Naive thymus-derived CD8-positive, alpha-beta T cell (primary cell): Measurements from ENCODE around the gene POLE2. TPM values are rescaled to one million over a fixed set of nuclear protein-coding genes. Genes with fewer than 3 reads are reported as not detected.
A peak's percentile ranks its signal among the peaks of the same experiment; 100 is the strongest.
"Not testable (repeated sequence)": the region's sequence is repeated elsewhere in the genome, so short reads cannot be mapped to it uniquely, and the experiment has no call there.

Experiments used
- ATAC-seq, 2 donors: fragments of 150-1000 bp; cut with Tn5 transposase in 1 of 2; sonication (Bioruptor Pico), chemical (Tn5 transposase) in 1 of 2; 1 replicate in 1 of 2; 2 replicates in 1 of 2; pipeline ENCODE4 v1.10.0; 2021; ENCODE audit warnings: mild to moderate bottlenecking in 2 of 2, moderate library complexity in 2 of 2
- POLR2A ChIA-PET: fragments of 350-600 bp; sonication (Branson Sonifier 250); formaldehyde crosslinking; loops from one replicate; lab custom pipeline; 2021; ENCODE audit warnings: antibody characterized with exemption; lab: Charles Lee
- DNase-seq, 10 donors: peaks; one replicate each; pipeline versions ENCODE4 v3.0.0 to v3.0.0-alpha.2; 2020 to 2022
- H3K27ac Mint-ChIP-seq, 10 donors: one replicate each; pipeline ENCODE4 v1.8.0; 2020 to 2022; ENCODE audit warnings: mild to moderate bottlenecking in 10 of 10, mixed read lengths in 10 of 10, moderate library complexity in 4 of 10, inconsistent platforms in 1 of 10
- H3K27me3 Mint-ChIP-seq, 5 donors: one replicate each; pipeline ENCODE4 v1.8.0; 2021 to 2022; ENCODE audit warnings: mixed read lengths in 5 of 5
- H3K36me3 Mint-ChIP-seq, 3 donors: one replicate each; pipeline ENCODE4 v1.8.0; 2020 to 2022; ENCODE audit warnings: mixed read lengths in 3 of 3, mild to moderate bottlenecking in 2 of 3, inconsistent platforms in 1 of 3
- H3K4me1 Mint-ChIP-seq, 4 donors: one replicate each; pipeline ENCODE4 v1.8.0; 2021 to 2022; ENCODE audit warnings: mixed read lengths in 4 of 4
- H3K4me3 Mint-ChIP-seq, 10 donors: one replicate each; pipeline ENCODE4 v1.8.0; 2020 to 2022; ENCODE audit warnings: mild to moderate bottlenecking in 10 of 10, mixed read lengths in 10 of 10, moderate library complexity in 6 of 10, inconsistent platforms in 1 of 10
- H3K9me3 Mint-ChIP-seq, 9 donors: one replicate each; pipeline ENCODE4 v1.8.0; 2020 to 2022; ENCODE audit warnings: mixed read lengths in 9 of 9, mild to moderate bottlenecking in 3 of 9, inconsistent platforms in 1 of 9, moderate library complexity in 1 of 9
- polyA plus RNA-seq, 3 donors: library from polyadenylated mRNA; unstranded; fragments of 300-500 nt; fragmentation: Illumina TruSeq; gene quantifications; one replicate each; pipeline ENCODE4 v1.2.3, GENCODE V29; 2021
- total RNA-seq, 8 experiments: library from RNA in 2 of 8; stranded (reverse) in 2 of 8; gene quantifications; one replicate each; pipeline ENCODE4 v1.2.3 and lab custom pipeline; 2021 to 2026

POLE2 gene
- total and polyA plus RNA-seq, 5 experiments from 2014 or later: 1.3 to 3.2 (median 1.9) TPM

GRCh38 chr14:49657500-49657899 is 30.5 kb downstream of the POLE2 start:
- H3K27me3 Mint-ChIP-seq, H3K4me1 Mint-ChIP-seq, H3K4me3 Mint-ChIP-seq, H3K9me3 Mint-ChIP-seq, POLR2A ChIA-PET, ATAC-seq, H3K36me3 Mint-ChIP-seq, DNase-seq: not testable (repeated sequence)
- peak overlapping the region in 1 of 10 donors; percentile 37 for H3K27ac Mint-ChIP-seq

DNA sequence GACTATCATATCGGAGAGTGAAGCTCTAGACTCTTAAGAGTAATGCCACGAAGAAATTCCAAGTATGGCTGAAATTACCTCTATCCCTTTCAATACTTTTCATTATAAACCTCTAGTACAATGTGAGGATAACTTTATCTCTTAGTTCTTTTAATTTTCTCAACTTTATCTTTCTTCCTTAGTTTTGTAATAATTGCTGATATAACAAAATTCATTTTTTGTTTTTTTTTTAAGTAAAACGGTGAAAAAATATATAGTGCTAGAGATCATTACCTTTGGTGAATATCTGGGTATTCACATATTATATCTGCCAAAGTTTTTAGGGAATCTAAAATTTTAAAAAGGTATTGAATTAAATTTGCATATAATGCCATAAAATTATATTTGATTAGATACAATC is 33.5 kb downstream of the POLE2 start:
- H3K27ac Mint-ChIP-seq: no peak overlapping the region
- DNase-seq (no peak), ATAC-seq (no peak)
- H3K36me3 Mint-ChIP-seq: no peaks in the 10 kb centered on the region
- no peaks in the 10 kb centered on the region for H3K9me3 Mint-ChIP-seq
- H3K4me3 Mint-ChIP-seq: no peak overlapping the region
- POLR2A ChIA-PET: no interaction called here
- H3K27me3 Mint-ChIP-seq: no peaks in the 10 kb centered on the region
- H3K4me1 Mint-ChIP-seq: peaks cover 0 to 4% (median 1%) of the 10 kb centered on the region in 4 donors

GRCh38 chr14:49653508-49653907 is 34.5 kb downstream of the POLE2 start:
- Mint-ChIP-seq H3K4me3 (no peak overlapping the region), H3K36me3 (no peaks in the 10 kb centered on the region), H3K27me3 (no peaks in the 10 kb centered on the region), H3K9me3 (no peaks in the 10 kb centered on the region), H3K4me1 (peaks cover 0 to 4% (median 1%) of the 10 kb centered on the region in 4 donors), H3K27ac (peak overlapping the region in 1 of 10 donors; percentile 41)
- POLR2A ChIA-PET: no interaction called here
- ATAC-seq: no peak
- no peak for DNase-seq

DNA sequence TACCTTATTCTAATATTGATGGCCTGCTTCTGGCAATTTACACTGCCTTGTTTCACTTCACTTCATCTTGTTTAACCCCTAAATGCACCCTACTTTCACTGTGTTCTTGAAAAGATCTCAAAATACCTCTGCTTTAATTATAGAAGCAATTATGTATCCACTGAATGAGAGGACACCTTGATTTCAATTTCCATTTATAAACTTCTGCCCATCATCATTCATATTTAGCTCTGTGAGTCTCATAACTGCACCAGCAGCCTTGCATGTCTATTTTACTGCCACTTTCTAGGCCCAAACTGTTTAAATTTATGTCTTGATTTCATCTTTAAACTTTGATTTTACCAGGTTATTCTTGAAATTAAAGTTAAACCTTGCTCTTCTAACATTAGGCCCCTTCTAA is 45.9 kb downstream of the POLE2 start:
- no peaks in the 10 kb centered on the region for H3K9me3 Mint-ChIP-seq
- POLR2A ChIA-PET: interaction anchor here (1.0 kb wide), 1 partner anchor 8 kb away, joined by 3 read pairs; the partner anchor contains the start of gene DNAAF2
- peak overlapping the region in 9 of 10 donors; percentile 1 to 90 (median 47) for H3K27ac Mint-ChIP-seq
- peaks cover 0 to 23% (median 0%) of the 10 kb centered on the region in 3 donors for H3K36me3 Mint-ChIP-seq
- no peak for ATAC-seq
- DNase-seq: no peak
- no peaks in the 10 kb centered on the region for H3K27me3 Mint-ChIP-seq
- peaks cover 26 to 53% (median 51%) of the 10 kb centered on the region in 4 donors for H3K4me1 Mint-ChIP-seq
- no peak overlapping the region for H3K4me3 Mint-ChIP-seq

DNA sequence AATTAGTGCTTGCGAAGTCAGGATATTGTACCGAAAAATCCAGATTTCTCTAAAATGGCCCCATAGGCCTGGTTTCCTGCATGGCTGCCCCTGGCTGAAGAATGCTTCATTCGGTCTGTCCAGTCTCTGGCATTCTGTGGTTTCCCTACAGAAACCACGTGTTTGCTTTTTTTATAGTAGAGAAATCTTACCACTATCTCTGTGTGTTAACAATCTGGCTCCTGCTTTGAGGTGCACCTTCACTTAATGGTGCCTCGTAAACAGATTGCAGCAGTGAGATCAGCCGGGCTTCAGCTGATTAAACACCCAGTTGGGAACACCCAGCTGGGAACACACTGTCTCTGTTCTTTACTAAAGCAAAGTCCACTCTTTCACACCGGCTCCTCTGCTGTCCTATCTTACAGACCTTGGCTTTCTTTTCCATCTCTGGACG is 46.3 kb downstream of the POLE2 start:
- no peak for DNase-seq
- peaks cover 26 to 53% (median 52%) of the 10 kb centered on the region in 4 donors for H3K4me1 Mint-ChIP-seq
- no peaks in the 10 kb centered on the region for H3K27me3 Mint-ChIP-seq
- no peaks in the 10 kb centered on the region for H3K9me3 Mint-ChIP-seq
- POLR2A ChIA-PET: no interaction called here
- peaks cover 0 to 28% (median under 1%) of the 10 kb centered on the region in 3 donors for H3K36me3 Mint-ChIP-seq
- no peak for ATAC-seq
- H3K4me3 Mint-ChIP-seq: no peak overlapping the region
- peak overlapping the region in 9 of 10 donors; percentile 1 to 90 (median 57) for H3K27ac Mint-ChIP-seq

DNA sequence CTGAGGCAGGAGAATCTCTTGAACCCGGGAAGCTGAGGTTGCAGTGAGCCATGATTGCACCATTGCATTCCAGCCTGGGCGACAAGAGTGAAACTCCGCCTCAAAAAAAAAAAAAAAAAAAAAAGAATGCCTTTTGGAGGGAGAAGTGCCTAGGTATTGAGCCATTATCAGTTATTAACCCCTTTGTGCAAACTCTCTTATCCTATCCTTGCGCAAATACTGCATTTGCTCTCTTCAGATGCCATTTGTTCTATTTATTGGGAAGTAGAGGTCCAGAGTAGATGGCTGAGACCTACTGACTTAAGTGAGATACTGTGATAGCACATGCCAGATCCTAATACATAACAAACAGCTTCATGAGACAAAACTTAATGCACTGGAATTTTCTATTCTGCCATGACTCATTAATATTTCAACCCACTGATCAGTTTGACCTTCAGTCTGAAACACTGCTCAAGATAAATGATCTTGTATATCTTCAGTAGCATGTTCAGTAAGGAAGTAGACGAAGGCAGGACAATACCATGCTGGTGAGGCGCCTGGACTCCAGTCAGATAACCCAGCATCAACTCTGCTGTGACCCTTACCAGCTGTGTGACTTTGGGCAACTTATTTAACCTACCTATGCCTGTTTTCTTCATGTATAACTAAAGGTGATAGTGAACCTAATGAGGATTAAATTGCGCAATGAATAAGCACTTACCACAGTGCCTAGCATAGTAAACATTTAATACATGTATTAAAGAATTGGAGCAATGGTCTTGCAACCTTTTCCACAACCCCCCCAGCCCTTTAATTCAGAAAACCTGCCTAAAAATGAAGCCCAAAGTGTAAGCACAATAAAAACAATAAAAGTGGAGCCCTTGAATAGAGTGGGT is 47.2 kb downstream of the POLE2 start:
- DNase-seq: no peak
- H3K4me3 Mint-ChIP-seq: no peak overlapping the region
- peak overlapping the region in 8 of 10 donors; percentile 8 to 90 (median 46) for H3K27ac Mint-ChIP-seq
- H3K27me3 Mint-ChIP-seq: no peaks in the 10 kb centered on the region
- no peaks in the 10 kb centered on the region for H3K9me3 Mint-ChIP-seq
- peaks cover 0 to 29% (median 2%) of the 10 kb centered on the region in 3 donors for H3K36me3 Mint-ChIP-seq
- no peak for ATAC-seq
- H3K4me1 Mint-ChIP-seq: peaks cover 27 to 62% (median 58%) of the 10 kb centered on the region in 4 donors
- POLR2A ChIA-PET: interaction anchor here (0.5 to 0.7 kb wide), 2 partner anchors 16 to 62 kb away, joined by 4 to 6 read pairs; no protein-coding TSS in a partner anchor

DNA sequence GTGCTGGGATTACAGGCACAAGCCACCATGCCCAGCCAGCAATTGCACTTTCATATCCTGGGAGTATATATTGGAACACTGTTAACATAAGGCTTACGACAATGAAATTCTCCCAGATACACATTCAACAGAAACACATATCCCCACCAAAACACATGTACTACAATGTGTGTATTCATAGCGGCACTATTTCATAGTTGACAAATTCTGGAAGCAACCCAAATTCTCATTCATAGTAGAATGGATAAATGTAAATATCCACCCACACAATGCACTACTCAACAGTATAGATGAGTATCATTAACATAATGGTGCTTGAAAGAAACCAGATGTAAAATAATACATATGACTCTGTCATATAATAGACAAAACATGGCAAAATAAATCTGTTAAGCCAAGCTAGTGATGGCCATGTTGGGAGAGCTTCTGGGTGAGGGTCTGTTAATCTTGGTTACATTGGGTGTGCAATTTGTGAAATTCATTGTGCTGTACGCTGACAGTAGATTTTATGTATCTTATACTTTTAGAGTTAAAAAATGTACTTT is 50.4 kb downstream of the POLE2 start:
- Mint-ChIP-seq H3K4me3 (peak overlapping the region in 5 of 10 donors; percentile 30 to 97 (median 46)), H3K4me1 (peaks cover 31 to 71% (median 67%) of the 10 kb centered on the region in 4 donors), H3K9me3 (no peaks in the 10 kb centered on the region), H3K27me3 (no peaks in the 10 kb centered on the region), H3K36me3 (peaks cover 0 to 32% (median 2%) of the 10 kb centered on the region in 3 donors), H3K27ac (peak overlapping the region in 7 of 10 donors; percentile 38 to 98 (median 63))
- ATAC-seq (no peak), DNase-seq (no peak)
- POLR2A ChIA-PET: interaction anchor here (1.9 kb wide), 1 partner anchor 17 kb away, joined by 4 read pairs; the partner anchor contains the start of genes MGAT2 and RPL36AL

GRCh38 chr14:49636866-49637265 is 51.1 kb downstream of the POLE2 start:
- peaks cover 0 to 32% (median 2%) of the 10 kb centered on the region in 3 donors for H3K36me3 Mint-ChIP-seq
- peaks cover 24 to 70% (median 63%) of the 10 kb centered on the region in 4 donors for H3K4me1 Mint-ChIP-seq
- POLR2A ChIA-PET: interaction anchor here (1.9 kb wide), 1 partner anchor 17 kb away, joined by 4 read pairs; the partner anchor contains the start of genes MGAT2 and RPL36AL

GRCh38 chr14:49634547-49635334 is 53.3 kb downstream of the POLE2 start, which contains the start of gene DNAAF2:
Gene DNAAF2, minus strand, starts transcription at chr14:49635244. Its CDS starts 95 bp downstream, at chr14:49635149.
- Mint-ChIP-seq H3K36me3 (peaks cover 0 to 30% (median 2%) of the 10 kb centered on the region in 3 donors), H3K4me3 (peak within 1 kb of the TSS; percentile 92 to 99 (median 97)), H3K27ac (peak within 1 kb of the TSS; percentile 94 to 99 (median 98)), H3K27me3 (no peaks in the 10 kb centered on the region), H3K4me1 (peaks cover 18 to 68% (median 60%) of the 10 kb centered on the region in 4 donors), H3K9me3 (no peaks in the 10 kb centered on the region)
- DNase-seq (peak in 9 of 10 donors; percentile 51 to 85 (median 66)), ATAC-seq (peak; percentile 46 to 53)
- POLR2A ChIA-PET: interaction anchor here (0.9 to 6.3 kb wide), 22 partner anchors 8 to 897 kb away, joined by 3 to 203 read pairs (median 4); partner anchors contain the start of genes KLHDC1, KLHDC2, LRR1 and MGAT2

More at GRCh38 chr14:49636866-49637265, 51.1 kb downstream of the POLE2 start:
- no peaks in the 10 kb centered on the region for H3K27me3 Mint-ChIP-seq
- H3K27ac Mint-ChIP-seq: peak overlapping the region; percentile 15 to 99 (median 69)
- peak overlapping the region; percentile 9 to 99 (median 70) for H3K4me3 Mint-ChIP-seq
- no peak for DNase-seq
- ATAC-seq: no peak
- H3K9me3 Mint-ChIP-seq: no peaks in the 10 kb centered on the region

- Mint-ChIP-seq H3K27me3 (no peaks in the 10 kb centered on the region), H3K36me3 (peaks cover 0 to 24% (median 2%) of the 10 kb centered on the region in 3 donors), H3K9me3 (no peaks in the 10 kb centered on the region), H3K4me1 (peaks cover 15 to 65% (median 56%) of the 10 kb centered on the region in 4 donors), H3K4me3 (peak overlapping the region; percentile 92 to 99 (median 96)), H3K27ac (peak overlapping the region; percentile 90 to 98 (median 93))
- ATAC-seq (peak; percentile 78 to 82), DNase-seq (peak; percentile 90 to 97 (median 94))
- POLR2A ChIA-PET: interaction anchor here (0.9 to 6.3 kb wide), 20 partner anchors 9 to 898 kb away, joined by 3 to 203 read pairs (median 4); partner anchors contain the start of genes KLHDC1, KLHDC2, LRR1 and MGAT2
These were observed 54.1 kb downstream of the POLE2 start for GRCh38 chr14:49633640-49634546.
